Subcutaneous adipose tissue (tissue), 4 donors: ENCODE results near the gene POLR1E. TPM values are rescaled to one million over a fixed set of nuclear protein-coding genes. Genes with fewer than 3 reads are reported as not detected.

ENCODE experiments used
- CTCF ChIP-seq: fragments of 450-650 bp; IDR thresholded peaks from one replicate; pipeline ENCODE4 v1.5.1; 2016; ENCODE audit warnings: low read depth, mild to moderate bottlenecking, control low read depth, antibody characterized with exemption, moderate library complexity
- total RNA-seq, 4 donors: library from RNA; depleted of rRNA; stranded (reverse); fragments of >200 nt; gene quantifications; one replicate each; pipeline ENCODE4 v1.1.0, GENCODE V29; 2016

Gene POLR1E
- total RNA-seq, 4 donors from 2014 or later = 22.9 to 38.6 (median 27.5) TPM

DNA sequence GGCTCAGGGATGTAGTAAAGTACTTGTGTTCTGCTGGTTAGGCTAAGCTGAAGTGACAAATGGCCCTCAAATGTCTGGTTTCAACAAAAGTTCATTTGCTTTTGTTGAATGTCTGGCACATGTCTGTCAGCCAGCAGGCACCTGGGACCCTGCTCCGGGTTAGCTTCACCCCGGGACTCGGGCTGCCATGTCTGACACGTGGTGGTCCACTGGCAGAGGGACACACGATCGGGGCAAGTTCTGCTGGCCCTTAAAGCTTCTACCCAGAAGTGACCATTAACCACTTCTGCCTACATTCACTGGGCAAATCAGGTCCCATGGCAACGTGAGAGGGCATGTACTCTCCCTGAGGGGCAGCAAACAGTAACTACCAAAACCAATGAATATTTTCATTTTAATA is 23.8 kb downstream of the POLR1E start:
- TF ChIP-seq CTCF = no peak

GRCh38 chr9:37511016-37512010 is 25.6 kb downstream of the POLR1E start:
- no peak for TF ChIP-seq CTCF

DNA sequence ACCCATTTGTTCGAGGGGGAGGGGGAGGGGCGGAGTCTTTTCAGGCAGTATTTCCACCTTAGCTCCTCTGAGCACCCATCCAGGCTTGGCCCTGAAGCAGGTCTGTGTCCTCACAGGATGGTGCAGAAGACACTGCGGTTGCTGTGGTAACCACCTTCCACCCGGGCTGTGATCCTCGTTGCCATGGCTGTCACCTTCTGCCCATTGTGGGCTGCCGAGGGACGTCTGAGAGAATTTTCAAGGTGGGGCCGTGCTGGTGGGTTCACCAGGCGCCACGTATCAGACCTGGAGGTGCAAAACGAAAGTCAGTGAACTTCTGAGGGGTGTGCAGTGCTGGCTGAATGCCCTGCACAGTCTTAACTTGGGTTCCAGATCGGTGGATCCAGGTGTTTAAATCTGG is 26.7 kb downstream of the POLR1E start:
- no peak for TF ChIP-seq CTCF

GRCh38 chr9:37514999-37515398 is 29.3 kb downstream of the POLR1E start:
- TF ChIP-seq CTCF = no peak

GRCh38 chr9:37515620-37516258 is 30.0 kb downstream of the POLR1E start:
- no peak for TF ChIP-seq CTCF

- TF ChIP-seq CTCF = no peak
Measured at GRCh38 chr9:37517923-37518322, 32.2 kb downstream of the POLR1E start.

DNA sequence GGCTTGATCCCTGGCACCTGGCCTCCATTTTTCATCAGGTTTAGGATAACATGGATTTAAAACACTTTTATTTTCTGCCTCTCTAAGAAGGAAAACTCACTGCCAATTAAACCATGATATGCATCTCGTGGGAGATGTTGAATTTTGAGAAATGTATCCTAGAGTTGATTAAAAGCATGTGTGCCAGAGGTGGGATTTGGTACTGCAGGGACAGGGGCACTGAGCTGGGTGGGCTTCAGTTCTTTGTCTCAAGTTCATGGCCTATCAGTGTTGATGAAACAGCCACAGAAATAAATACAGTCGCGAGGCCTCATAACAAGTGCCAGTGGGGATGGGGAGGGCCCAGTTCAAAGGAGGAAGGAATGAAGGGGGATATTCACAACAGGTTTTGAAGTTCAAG is 34.9 kb downstream of the POLR1E start:
- no peak for TF ChIP-seq CTCF
